22Rv1 (cell line): ENCODE data around the gene TRPT1.
"Not testable (repeated sequence)": the region's sequence is repeated elsewhere in the genome, so short reads cannot be mapped to it uniquely, and the experiment has no call there.

Source experiments
- CTCF ChIP-seq: fragments of 450-650 bp; IDR thresholded peaks from 2 replicates; pipeline ENCODE4 v1.5.1; 2017; ENCODE audit warnings: mild to moderate bottlenecking
- ZFX ChIP-seq: fragments of 450-650 bp; IDR thresholded peaks from 2 replicates; pipeline ENCODE4 v1.6.1; 2017; ENCODE audit warnings: antibody characterized with exemption, borderline replicate concordance

GRCh38 chr11:64246621-64246870 is 20.6 kb upstream of the TRPT1 start:
- TF ChIP-seq CTCF, ZFX: not testable (repeated sequence)
